ENCODE data around the gene SLIT3. TPM values are rescaled to one million over a fixed set of nuclear protein-coding genes. Genes with fewer than 3 reads are reported as not detected.
"Not testable (repeated sequence)": the region's sequence is repeated elsewhere in the genome, so short reads cannot be mapped to it uniquely, and the experiment has no call there.

Gene SLIT3
- total RNA-seq, 4 donors from 2014 or later = 0.72 to 37.4 (median 5.3) TPM

- no peak for DNase-seq
- TF ChIP-seq, protein P1, sequence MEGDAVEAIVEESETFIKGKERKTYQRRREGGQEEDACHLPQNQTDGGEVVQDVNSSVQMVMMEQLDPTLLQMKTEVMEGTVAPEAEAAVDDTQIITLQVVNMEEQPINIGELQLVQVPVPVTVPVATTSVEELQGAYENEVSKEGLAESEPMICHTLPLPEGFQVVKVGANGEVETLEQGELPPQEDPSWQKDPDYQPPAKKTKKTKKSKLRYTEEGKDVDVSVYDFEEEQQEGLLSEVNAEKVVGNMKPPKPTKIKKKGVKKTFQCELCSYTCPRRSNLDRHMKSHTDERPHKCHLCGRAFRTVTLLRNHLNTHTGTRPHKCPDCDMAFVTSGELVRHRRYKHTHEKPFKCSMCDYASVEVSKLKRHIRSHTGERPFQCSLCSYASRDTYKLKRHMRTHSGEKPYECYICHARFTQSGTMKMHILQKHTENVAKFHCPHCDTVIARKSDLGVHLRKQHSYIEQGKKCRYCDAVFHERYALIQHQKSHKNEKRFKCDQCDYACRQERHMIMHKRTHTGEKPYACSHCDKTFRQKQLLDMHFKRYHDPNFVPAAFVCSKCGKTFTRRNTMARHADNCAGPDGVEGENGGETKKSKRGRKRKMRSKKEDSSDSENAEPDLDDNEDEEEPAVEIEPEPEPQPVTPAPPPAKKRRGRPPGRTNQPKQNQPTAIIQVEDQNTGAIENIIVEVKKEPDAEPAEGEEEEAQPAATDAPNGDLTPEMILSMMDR (IDR thresholded peaks at IDR 0.05) = no peak
- no peak for TF ChIP-seq POLR2A (IDR thresholded peaks at IDR 0.05)
- no peak overlapping the region for H3K4me3 ChIP-seq
- no peaks in the 10 kb centered on the region for H3K9me3 ChIP-seq
- no peaks in the 10 kb centered on the region for H3K27me3 ChIP-seq
- peaks cover 0 to 30% (median 4%) of the 10 kb centered on the region in 3 donors for H3K4me1 ChIP-seq
- H3K27ac ChIP-seq = no peak overlapping the region
- intact Hi-C loops (cut with DNase I) = no loop called here
- WGBS, 2 donors = 30 to 31% methylated on average over 2 to 4 of the region's 4 CpGs
- H3K36me3 ChIP-seq = no peaks in the 10 kb centered on the region
Observed at GRCh38 chr5:169218861-169219260, 82.1 kb downstream of the SLIT3 start.

- no peaks in the 10 kb centered on the region for H3K27me3 ChIP-seq
- H3K4me3 ChIP-seq = no peak overlapping the region
- peaks cover 0 to 28% (median 4%) of the 10 kb centered on the region in 3 donors for H3K4me1 ChIP-seq
- intact Hi-C loops (cut with DNase I) = no loop called here
- no peaks in the 10 kb centered on the region for H3K36me3 ChIP-seq
- H3K27ac ChIP-seq = no peak overlapping the region
- DNase-seq = no peak
- TF ChIP-seq POLR2A (IDR thresholded peaks at IDR 0.05) = no peak
- TF ChIP-seq, protein P1 (IDR thresholded peaks at IDR 0.05) = no peak
- H3K9me3 ChIP-seq = no peaks in the 10 kb centered on the region
- 50 to 93% methylated on average over 1 to 2 of the region's 2 CpGs for WGBS, 2 donors
Observed at GRCh38 chr5:169218176-169218575, 82.8 kb downstream of the SLIT3 start.

GRCh38 chr5:169216866-169217265, 84.1 kb downstream of the SLIT3 start:
- TF ChIP-seq POLR2A (IDR thresholded peaks at IDR 0.05) = no peak
- TF ChIP-seq, protein P1 (IDR thresholded peaks at IDR 0.05) = no peak
- Histone ChIP-seq H3K36me3 (no peaks in the 10 kb centered on the region), H3K4me1 (peaks cover 0 to 28% (median 4%) of the 10 kb centered on the region in 3 donors), H3K9me3 (no peaks in the 10 kb centered on the region), H3K4me3 (no peak overlapping the region), H3K27me3 (no peaks in the 10 kb centered on the region), H3K27ac (no peak overlapping the region)
- 80 to 84% methylated on average over 8 of the region's 8 CpGs for WGBS, 2 donors
- intact Hi-C loops (cut with DNase I) = no loop called here
- DNase-seq = no peak

DNA sequence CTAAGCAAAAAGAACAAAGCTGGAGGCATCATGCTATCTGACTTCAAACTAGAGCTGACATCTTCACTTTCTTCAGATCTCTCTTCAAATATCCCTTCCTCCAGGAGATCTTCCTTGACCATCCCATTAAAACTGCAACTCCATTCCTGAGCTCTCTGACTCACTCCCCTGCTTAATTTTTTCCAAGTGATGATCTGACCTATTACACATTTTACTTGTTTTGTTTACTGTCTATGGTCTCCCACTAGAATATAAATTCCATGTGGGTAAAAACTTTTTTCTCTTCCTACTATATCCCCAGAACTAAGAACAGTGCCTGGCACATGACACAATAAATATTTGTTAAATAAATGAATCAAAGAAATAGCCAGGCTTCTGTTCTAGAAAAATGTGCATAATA, 87.5 kb downstream of the SLIT3 start:
- DNase-seq = no peak
- intact Hi-C loops (cut with DNase I) = no loop called here
- TF ChIP-seq POLR2A (IDR thresholded peaks at IDR 0.05) = no peak
- TF ChIP-seq, protein P1 (IDR thresholded peaks at IDR 0.05) = no peak
- no peaks in the 10 kb centered on the region for H3K36me3 ChIP-seq
- H3K27me3 ChIP-seq = no peaks in the 10 kb centered on the region
- H3K4me3 ChIP-seq = no peak overlapping the region
- peaks cover 0 to 2% (median 0%) of the 10 kb centered on the region in 3 donors for H3K4me1 ChIP-seq
- no peaks in the 10 kb centered on the region for H3K9me3 ChIP-seq
- no peak overlapping the region for H3K27ac ChIP-seq

- H3K4me3 ChIP-seq; H3K27me3 ChIP-seq; DNase-seq; H3K36me3 ChIP-seq; H3K27ac ChIP-seq; H3K4me1 ChIP-seq; intact Hi-C loops (cut with DNase I); H3K9me3 ChIP-seq: not testable (repeated sequence)
- WGBS, 2 donors = 83 to 95% methylated on average over 3 of the region's 3 CpGs
Observed at GRCh38 chr5:169211761-169212160, 89.2 kb downstream of the SLIT3 start.

- Histone ChIP-seq H3K27ac (no peak overlapping the region), H3K9me3 (peaks cover 0 to 7% (median 3%) of the 10 kb centered on the region in 3 donors), H3K4me3 (no peak overlapping the region), H3K4me1 (no peaks in the 10 kb centered on the region), H3K36me3 (no peaks in the 10 kb centered on the region), H3K27me3 (no peaks in the 10 kb centered on the region)
- intact Hi-C loops (cut with DNase I) = no loop called here
- 71 to 76% methylated on average over 8 of the region's 8 CpGs for WGBS, 2 donors
- TF ChIP-seq, protein P1 (IDR thresholded peaks at IDR 0.05) = no peak
- TF ChIP-seq POLR2A (IDR thresholded peaks at IDR 0.05) = no peak
- no peak for DNase-seq
Observed at GRCh38 chr5:169204788-169205400, 96.0 kb downstream of the SLIT3 start.
